ENCODE data around the gene COMTD1. TPM values are rescaled to one million over a fixed set of nuclear protein-coding genes. Genes with fewer than 3 reads are reported as not detected.

Gene COMTD1
- 4.9 and 7.2 TPM in 2 replicates for total RNA-seq

DNA sequence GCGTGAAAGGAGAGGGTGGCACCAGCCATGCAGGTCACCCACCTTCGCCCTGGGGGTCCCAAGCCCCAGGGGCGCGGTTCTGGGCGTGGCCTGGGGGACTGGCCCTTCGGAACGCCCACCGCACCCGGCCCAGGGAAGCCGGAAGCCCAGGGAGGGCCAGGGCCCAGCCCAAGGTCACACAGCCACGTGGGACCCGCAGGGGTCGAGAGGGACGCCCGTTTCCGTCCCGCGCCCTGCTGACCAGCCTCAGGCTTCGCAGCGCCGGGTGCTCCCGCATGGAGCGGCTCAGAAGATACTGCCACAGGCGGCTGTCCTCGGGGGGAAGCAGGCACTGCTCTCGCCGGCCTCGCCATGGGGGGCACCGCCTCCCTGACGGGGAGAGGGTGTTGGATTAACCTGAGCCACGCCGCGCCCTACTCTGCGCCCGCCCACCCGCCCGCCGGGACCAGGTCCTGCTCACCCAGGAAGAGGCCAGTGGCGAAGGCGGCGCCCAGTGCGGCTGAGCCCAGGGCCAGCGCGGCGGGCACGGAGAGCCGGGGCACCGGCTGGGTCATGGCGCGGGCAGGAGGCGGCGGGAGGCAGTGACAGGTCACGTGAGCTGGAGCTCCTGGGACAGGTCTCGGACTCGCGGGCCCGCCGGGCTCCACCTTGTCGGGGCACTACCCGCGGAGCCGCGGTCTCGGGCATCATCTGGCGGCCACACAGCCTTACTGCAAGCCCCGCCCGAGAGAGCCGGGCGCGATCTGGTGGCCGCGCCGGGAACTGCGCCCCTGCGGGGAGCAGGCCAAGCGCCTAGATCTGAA, at the start of gene COMTD1:
TSS of gene COMTD1 (minus strand) at position 583 of the 803 bp plus-strand sequence. CDS start at position 554, 29 bp downstream.

DNA sequence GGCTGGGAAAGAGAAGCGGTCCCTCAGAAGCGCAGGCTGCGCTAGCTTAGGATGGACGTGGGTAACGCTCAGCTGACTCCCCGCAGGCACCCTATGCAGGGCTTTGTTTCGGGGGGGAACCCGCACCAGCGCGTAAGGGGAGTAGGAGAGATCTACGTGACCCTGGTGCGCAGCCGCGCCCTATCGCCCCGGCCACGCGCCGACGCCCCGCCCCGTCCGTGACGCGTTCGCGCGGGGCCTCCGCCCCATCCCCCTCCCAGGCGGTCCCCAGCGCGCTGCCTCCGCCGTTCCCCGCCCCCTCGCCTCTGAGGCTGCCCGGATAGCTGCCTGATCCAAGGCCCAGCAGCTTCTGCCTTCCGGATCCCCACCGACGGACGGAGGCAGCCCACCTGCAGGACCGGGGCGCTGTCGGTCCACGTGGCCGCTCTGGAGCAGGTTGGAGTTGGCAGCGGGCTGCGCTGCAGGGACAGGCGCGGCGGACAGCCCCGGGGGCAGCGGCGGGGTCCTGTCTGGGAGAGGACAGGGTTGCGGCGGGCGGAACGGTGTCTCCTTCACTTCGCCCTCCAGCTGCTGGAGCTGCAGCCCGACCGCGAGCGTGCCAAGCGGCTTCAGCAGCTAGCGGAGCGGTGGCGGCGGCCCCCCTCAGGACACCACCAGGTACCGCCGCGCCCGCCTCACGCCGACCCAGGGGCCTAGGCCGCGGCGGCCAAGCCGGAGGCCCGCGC, 25.3 kb downstream of the COMTD1 start, which contains the start of gene VDAC2:
TSS of gene VDAC2 (plus strand) at position 515 of the 725 bp plus-strand sequence. CDS start 363 bp downstream, outside the sequence.

Other genes starting within 250 kb of the COMTD1 start
- 39.5 and 48.4 TPM in 2 replicates for gene SAMD8, start 124.3 kb downstream of the COMTD1 start, total RNA-seq
- 149 and 185 TPM in 2 replicates for gene VDAC2, start 25.2 kb downstream of the COMTD1 start, total RNA-seq
- 5.8 and 6.6 TPM in 2 replicates for gene ZNF503, start 165.8 kb upstream of the COMTD1 start, total RNA-seq
- 0.55 and 0.87 TPM in 2 replicates for gene LRMDA, start 195.7 kb upstream of the COMTD1 start, total RNA-seq